Mesenchymal stem cell (in vitro differentiated cells and primary cell): Measurements from ENCODE around the gene UNC93B1.
"Not testable (repeated sequence)": the region's sequence is repeated elsewhere in the genome, so short reads cannot be mapped to it uniquely, and the experiment has no call there.

ENCODE experiments used
- DNase-seq: peaks from one replicate; pipeline ENCODE4 v3.0.0-alpha.2; 2013
- H2AFZ ChIP-seq: one replicate; pipeline ENCODE4 v1.6.1; 2013; ENCODE audit warnings: low read depth, mild to moderate bottlenecking, control low read depth, inconsistent platforms, low read length, moderate library complexity
- H2AK5ac ChIP-seq: 2 replicates; pipeline ENCODE4 v1.6.1; 2013; ENCODE audit warnings: low read length, moderate library complexity, mild to moderate bottlenecking, inconsistent platforms; ENCODE audit not compliant: severe bottlenecking
- H2BK120ac ChIP-seq: one replicate; pipeline ENCODE4 v1.6.1; 2013; ENCODE audit warnings: low read depth, mild to moderate bottlenecking, inconsistent platforms, low read length, moderate library complexity
- H2BK12ac ChIP-seq, 2 experiments: one replicate each; pipeline ENCODE4 v1.6.1; 2013; ENCODE audit warnings: inconsistent platforms in 2 of 2, low read length in 2 of 2, mild to moderate bottlenecking in 2 of 2, moderate library complexity in 2 of 2, control low read depth in 1 of 2
- H2BK15ac ChIP-seq: one replicate; pipeline ENCODE4 v1.6.1; 2013; ENCODE audit warnings: mild to moderate bottlenecking, low read depth, inconsistent platforms; ENCODE audit not compliant: poor library complexity, severe bottlenecking
- H2BK5ac ChIP-seq: 2 replicates; pipeline ENCODE4 v1.6.1; 2013; ENCODE audit warnings: low read depth, mild to moderate bottlenecking, low read length, control low read depth, inconsistent platforms; ENCODE audit not compliant: poor library complexity, severe bottlenecking
- H3K14ac ChIP-seq, 2 experiments: one replicate each; pipeline ENCODE4 v1.6.1; 2013; ENCODE audit warnings: inconsistent platforms in 2 of 2, low read length in 2 of 2, control low read depth in 1 of 2, mild to moderate bottlenecking in 1 of 2, moderate library complexity in 1 of 2
- H3K18ac ChIP-seq, 2 experiments: one replicate each; pipeline ENCODE4 v1.6.1; 2013; ENCODE audit warnings: inconsistent platforms in 2 of 2, low read length in 2 of 2, control low read depth in 1 of 2, low read depth in 1 of 2, mild to moderate bottlenecking in 1 of 2
- H3K23ac ChIP-seq, 2 experiments: one replicate each; pipeline ENCODE4 v1.6.1; 2013; ENCODE audit warnings: inconsistent platforms in 2 of 2, low read length in 2 of 2, mild to moderate bottlenecking in 2 of 2, moderate library complexity in 2 of 2, control low read depth in 1 of 2
- H3K27ac ChIP-seq: 2 replicates; pipeline ENCODE4 v1.5.1; 2013; ENCODE audit warnings: mild to moderate bottlenecking, moderate library complexity, low read length, control low read depth, inconsistent platforms; ENCODE audit not compliant: poor library complexity, severe bottlenecking
- H3K27me3 ChIP-seq, 2 experiments: 2 replicates each; pipeline versions ENCODE4 v1.6.1 to v1.7.0; 2013; ENCODE audit warnings: low read length in 2 of 2, mild to moderate bottlenecking in 2 of 2, moderate library complexity in 2 of 2, control low read depth in 1 of 2, inconsistent platforms in 1 of 2; ENCODE audit not compliant: control insufficient read depth in 1 of 2, insufficient read depth in 1 of 2
- H3K36me3 ChIP-seq, 2 experiments: 2 replicates each; pipeline versions ENCODE4 v1.6.1 to v1.7.0; 2013; ENCODE audit warnings: low read length in 2 of 2, control low read depth in 1 of 2, inconsistent platforms in 1 of 2, low read depth in 1 of 2, mild to moderate bottlenecking in 1 of 2; ENCODE audit not compliant: insufficient read depth in 2 of 2, control insufficient read depth in 1 of 2
- H3K4ac ChIP-seq, 2 experiments: one replicate each; pipeline ENCODE4 v1.6.1; 2013; ENCODE audit warnings: inconsistent platforms in 2 of 2, low read length in 2 of 2, mild to moderate bottlenecking in 2 of 2, moderate library complexity in 2 of 2, control low read depth in 1 of 2, low read depth in 1 of 2
- H3K4me1 ChIP-seq: 2 replicates; pipeline ENCODE4 v1.6.1; 2013; ENCODE audit warnings: low read depth, low read length, control low read depth; ENCODE audit not compliant: control insufficient read depth, insufficient read depth
- H3K4me2 ChIP-seq: 2 replicates; pipeline ENCODE4 v1.6.1; 2013; ENCODE audit warnings: low read length, mild to moderate bottlenecking, inconsistent platforms; ENCODE audit not compliant: poor library complexity, severe bottlenecking
- H3K4me3 ChIP-seq, 2 experiments: 2 replicates each; pipeline versions ENCODE4 v1.5.1 to v1.7.0; 2013; ENCODE audit warnings: low read length in 2 of 2, mild to moderate bottlenecking in 2 of 2, control low read depth in 1 of 2, low read depth in 1 of 2; ENCODE audit not compliant: insufficient read depth in 1 of 2
- H3K79me1 ChIP-seq: replicated peaks from 2 replicates; pipeline ENCODE4 v1.6.1; 2013; ENCODE audit warnings: mild to moderate bottlenecking, control low read depth, low read length, inconsistent platforms; ENCODE audit not compliant: poor library complexity, severe bottlenecking
- H3K9ac ChIP-seq: 2 replicates; pipeline ENCODE4 v1.7.0; 2013; ENCODE audit warnings: mild to moderate bottlenecking, low read length, moderate library complexity
- H3K9me3 ChIP-seq: 2 replicates; pipeline ENCODE4 v1.7.0; 2013; ENCODE audit warnings: mild to moderate bottlenecking, low read length; ENCODE audit not compliant: control insufficient read depth
- H4K8ac ChIP-seq: one replicate; pipeline ENCODE4 v1.6.1; 2013; ENCODE audit warnings: inconsistent platforms, mild to moderate bottlenecking, low read length, moderate library complexity
- H4K91ac ChIP-seq: one replicate; pipeline ENCODE4 v1.6.1; 2013; ENCODE audit warnings: mild to moderate bottlenecking, low read length, inconsistent platforms
- WGBS: methylation state at CpG from one replicate; pipeline ENCODE4 v1.1.7; 2013; ENCODE audit warnings: mixed read lengths; 5-methylcytosine and 5-hydroxymethylcytosine counted together

The UNC93B1 gene

DNA sequence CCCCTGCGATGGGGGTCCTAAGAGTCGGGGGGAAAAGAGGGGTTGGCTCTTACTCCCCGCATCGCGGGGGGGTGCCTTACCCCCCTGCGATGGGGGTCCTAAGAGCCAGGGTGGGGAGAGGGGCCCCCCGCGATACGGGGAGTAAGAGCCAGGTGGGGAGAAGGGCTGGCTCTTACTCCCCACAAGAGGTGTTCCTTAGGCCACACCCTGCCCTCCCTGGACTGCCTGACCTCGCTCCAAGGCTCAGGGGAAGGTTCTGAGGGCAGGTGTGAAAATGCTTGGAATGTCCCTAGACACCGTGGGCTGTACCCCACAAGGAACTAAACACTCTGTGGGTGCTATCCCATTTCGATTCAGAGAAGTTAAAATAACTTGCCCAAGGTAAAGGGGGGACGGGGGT is 7.8 kb downstream of the UNC93B1 start:
- H3K23ac ChIP-seq = no peak overlapping the region
- 97% methylated on average over 7 of the region's 13 CpGs for WGBS
- H3K79me1 ChIP-seq = no peaks in the 10 kb centered on the region
- H3K18ac ChIP-seq = no peak overlapping the region
- H3K36me3 ChIP-seq = peaks cover 0 to 30% of the 10 kb centered on the region in 2 experiments
- H3K27me3 ChIP-seq = peaks cover 0 to under 1% of the 10 kb centered on the region in 2 experiments
- no peak overlapping the region for H2BK5ac ChIP-seq
- no peak overlapping the region for H2AK5ac ChIP-seq
- no peak overlapping the region for H2BK15ac ChIP-seq
- H3K4me2 ChIP-seq = no peak overlapping the region
- no peak overlapping the region for H3K14ac ChIP-seq
- no peak for DNase-seq
- H4K8ac ChIP-seq = no peak overlapping the region
- H2BK120ac ChIP-seq = no peak overlapping the region
- H3K9me3 ChIP-seq = no peaks in the 10 kb centered on the region
- H3K4ac ChIP-seq = no peak overlapping the region
- H3K4me1 ChIP-seq = peaks cover 2% of the 10 kb centered on the region
- H3K4me3 ChIP-seq = no peak overlapping the region
- H3K27ac ChIP-seq = no peak overlapping the region
- no peak overlapping the region for H3K9ac ChIP-seq
- H4K91ac ChIP-seq = no peak overlapping the region
- no peak overlapping the region for H2AFZ ChIP-seq
- H2BK12ac ChIP-seq = no peak overlapping the region

DNA sequence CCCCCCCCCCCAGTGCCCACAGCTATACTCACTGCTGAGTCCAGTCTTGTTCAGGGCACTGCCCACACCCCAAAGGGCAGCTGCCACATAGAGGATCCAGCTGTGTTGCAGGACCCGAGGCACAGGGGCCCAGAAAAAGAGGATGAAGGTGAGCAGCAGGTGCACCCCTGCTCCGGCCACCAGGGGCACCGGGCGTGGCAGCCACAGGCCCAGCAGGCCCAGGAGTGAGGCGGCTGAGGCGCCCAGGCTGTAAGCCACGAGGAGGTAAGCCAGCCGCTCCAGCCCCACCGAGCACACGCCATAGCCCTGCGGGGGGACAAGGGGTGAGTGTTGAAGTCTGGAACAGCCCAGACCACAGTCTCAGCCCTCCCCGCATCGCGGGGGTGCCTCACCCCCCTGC is 8.3 kb downstream of the UNC93B1 start:
- H2BK15ac ChIP-seq, H2BK12ac ChIP-seq, H3K27ac ChIP-seq, H3K4me2 ChIP-seq, H3K23ac ChIP-seq, H3K4me1 ChIP-seq, H4K8ac ChIP-seq, H3K9me3 ChIP-seq, H3K27me3 ChIP-seq, H2BK120ac ChIP-seq, H3K4me3 ChIP-seq, H2AK5ac ChIP-seq, H3K9ac ChIP-seq, DNase-seq, H3K14ac ChIP-seq, H3K4ac ChIP-seq, H2AFZ ChIP-seq, H3K18ac ChIP-seq, H2BK5ac ChIP-seq, H4K91ac ChIP-seq, H3K79me1 ChIP-seq: not testable (repeated sequence)
- H3K36me3 ChIP-seq = peaks cover 0 to 30% of the 10 kb centered on the region in 2 experiments
- WGBS = 94% methylated on average over 7 of the region's 14 CpGs

GRCh38 chr11:67995129-67995528 is 8.8 kb downstream of the UNC93B1 start:
- 93% methylated on average over 3 of the region's 3 CpGs for WGBS
- H4K91ac ChIP-seq, H3K9ac ChIP-seq: not testable (repeated sequence)

DNA sequence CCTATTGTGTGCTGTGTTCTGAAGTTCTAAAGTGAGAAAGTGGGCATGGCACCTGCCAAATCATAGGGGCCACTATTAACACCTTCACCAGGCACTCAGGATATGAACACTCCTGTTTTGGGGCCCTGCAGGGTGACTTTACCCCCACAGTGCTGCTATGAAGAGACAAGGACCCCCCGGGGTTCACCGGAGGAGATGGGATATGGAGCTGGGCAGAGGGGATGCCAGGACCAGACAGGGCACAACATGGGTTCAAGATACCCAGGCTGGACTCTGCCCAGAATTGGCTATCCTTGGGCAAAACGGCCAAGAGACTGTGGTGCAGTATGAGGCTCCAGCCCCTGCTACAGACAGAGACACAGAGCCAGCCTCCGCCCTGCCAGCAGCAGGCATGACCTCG is 9.5 kb downstream of the UNC93B1 start:
- H3K14ac ChIP-seq = not testable (repeated sequence)

More at GRCh38 chr11:67995129-67995528, 8.8 kb downstream of the UNC93B1 start:
- not testable (repeated sequence) for H3K14ac ChIP-seq, H3K18ac ChIP-seq, H2BK5ac ChIP-seq, DNase-seq, H3K4me2 ChIP-seq, H3K79me1 ChIP-seq, H3K9me3 ChIP-seq, H3K4me1 ChIP-seq, H2AK5ac ChIP-seq, H2BK120ac ChIP-seq, H3K4me3 ChIP-seq, H2BK12ac ChIP-seq, H4K8ac ChIP-seq, H2AFZ ChIP-seq, H3K27me3 ChIP-seq, H3K4ac ChIP-seq, H3K23ac ChIP-seq, H3K27ac ChIP-seq, H2BK15ac ChIP-seq
- H3K36me3 ChIP-seq = peaks cover 0 to 30% of the 10 kb centered on the region in 2 experiments

More for the DNA sequence above, 9.5 kb downstream of the UNC93B1 start:
- not testable (repeated sequence) for H4K91ac ChIP-seq, H3K9ac ChIP-seq, H3K4ac ChIP-seq, H3K79me1 ChIP-seq, H3K4me2 ChIP-seq, H3K18ac ChIP-seq, H3K27ac ChIP-seq, H3K23ac ChIP-seq, H3K4me3 ChIP-seq, H2AK5ac ChIP-seq, H2AFZ ChIP-seq, H2BK15ac ChIP-seq, H2BK5ac ChIP-seq, H3K4me1 ChIP-seq, H2BK12ac ChIP-seq, H2BK120ac ChIP-seq, H4K8ac ChIP-seq, H3K27me3 ChIP-seq, H3K9me3 ChIP-seq, DNase-seq
- 91% methylated on average over 5 of the region's 5 CpGs for WGBS
- peaks cover 0 to 25% of the 10 kb centered on the region in 2 experiments for H3K36me3 ChIP-seq
